Left lung (tissue), 10 donors: Measurements from ENCODE around the gene SOX6. TPM values are rescaled to one million over a fixed set of nuclear protein-coding genes. Genes with fewer than 3 reads are reported as not detected.
A peak's percentile ranks its signal among the peaks of the same experiment; 100 is the strongest.

Experiments used
- ATAC-seq: fragments of 200-7000 bp; cut with Tn5 transposase; one replicate; pipeline ENCODE4 v1.9.1; 2020; ENCODE audit warnings: moderate library complexity
- DNase-seq, 4 donors: peaks; one replicate each; pipeline ENCODE4 v3.0.0-alpha.2; 2013 to 2020
- H3K27ac ChIP-seq, 2 donors: fragments of 200-600 bp; sonication (generic) in 1 of 2; one replicate each; pipeline versions ENCODE4 v1.5.0 to v1.8.0; 2020 to 2021
- H3K27me3 ChIP-seq, 2 donors: fragments of 200-600 bp; sonication (generic) in 1 of 2; one replicate each; pipeline versions ENCODE4 v1.5.0 to v1.8.0; 2020 to 2021
- H3K36me3 ChIP-seq, 2 donors: fragments of 200-600 bp; sonication (generic) in 1 of 2; one replicate each; pipeline versions ENCODE4 v1.5.0 to v1.8.0; 2020 to 2021
- H3K4me1 ChIP-seq, 2 donors: fragments of 200-600 bp; one replicate each; pipeline ENCODE4 v1.8.0; 2021
- H3K4me3 ChIP-seq, 2 donors: fragments of 200-600 bp; sonication (generic) in 1 of 2; one replicate each; pipeline versions ENCODE4 v1.5.0 to v1.8.0; 2020 to 2021; ENCODE audit warnings: mild to moderate bottlenecking in 1 of 2
- H3K9me3 ChIP-seq, 2 donors: fragments of 200-600 bp; sonication (generic) in 1 of 2; one replicate each; pipeline versions ENCODE4 v1.5.0 to v1.8.0; 2020 to 2021
- intact Hi-C, 2 donors: fragments of 100-400 bp; cut with DNase I; formaldehyde crosslinking; loops; one replicate each; pipeline versions ENCODE4 v1.11.2 to v1.14.2; 2022
- polyA plus RNA-seq, 6 donors: library from polyadenylated mRNA; unstranded; fragments of 120-200 nt; gene quantifications; one replicate each; pipeline ENCODE4 v1.2.1, GENCODE V29; 2013; ENCODE audit not compliant: insufficient read length in 6 of 6
- total RNA-seq, 2 donors: library from RNA; stranded (reverse); fragmentation: NEBNext Ultra II Directional; extraction: Animal tissue kit (Norgen Biotek cat#: 25700); gene quantifications; one replicate each; pipeline ENCODE4 v1.2.1, GENCODE V29; 2021
- TF ChIP-seq, protein P1 (sequence below), 2 donors: fragments of 200-600 bp; sonication (generic) in 1 of 2; IDR thresholded peaks; one replicate each; pipeline versions ENCODE4 v1.5.0 to v1.8.0; 2021; ENCODE audit warnings: antibody characterized with exemption in 2 of 2
- donor health status: DM: no; HTN: yes; CAD: no.
- donor health status: DM: no; HTN: no; CAD: no.

Gene SOX6
- total and polyA plus RNA-seq, 8 donors = 4.7 to 20.5 (median 15.6) TPM

GRCh38 chr11:16157327-16157726 is 199.0 kb downstream of the SOX6 start:
- ATAC-seq = no peak
- Histone ChIP-seq H3K4me1 (no peaks in the 10 kb centered on the region), H3K36me3 (no peaks in the 10 kb centered on the region), H3K9me3 (no peaks in the 10 kb centered on the region), H3K27me3 (no peaks in the 10 kb centered on the region), H3K27ac (no peak overlapping the region), H3K4me3 (no peak overlapping the region)
- no peak for DNase-seq
- intact Hi-C loops = no loop called here
- TF ChIP-seq, protein P1, sequence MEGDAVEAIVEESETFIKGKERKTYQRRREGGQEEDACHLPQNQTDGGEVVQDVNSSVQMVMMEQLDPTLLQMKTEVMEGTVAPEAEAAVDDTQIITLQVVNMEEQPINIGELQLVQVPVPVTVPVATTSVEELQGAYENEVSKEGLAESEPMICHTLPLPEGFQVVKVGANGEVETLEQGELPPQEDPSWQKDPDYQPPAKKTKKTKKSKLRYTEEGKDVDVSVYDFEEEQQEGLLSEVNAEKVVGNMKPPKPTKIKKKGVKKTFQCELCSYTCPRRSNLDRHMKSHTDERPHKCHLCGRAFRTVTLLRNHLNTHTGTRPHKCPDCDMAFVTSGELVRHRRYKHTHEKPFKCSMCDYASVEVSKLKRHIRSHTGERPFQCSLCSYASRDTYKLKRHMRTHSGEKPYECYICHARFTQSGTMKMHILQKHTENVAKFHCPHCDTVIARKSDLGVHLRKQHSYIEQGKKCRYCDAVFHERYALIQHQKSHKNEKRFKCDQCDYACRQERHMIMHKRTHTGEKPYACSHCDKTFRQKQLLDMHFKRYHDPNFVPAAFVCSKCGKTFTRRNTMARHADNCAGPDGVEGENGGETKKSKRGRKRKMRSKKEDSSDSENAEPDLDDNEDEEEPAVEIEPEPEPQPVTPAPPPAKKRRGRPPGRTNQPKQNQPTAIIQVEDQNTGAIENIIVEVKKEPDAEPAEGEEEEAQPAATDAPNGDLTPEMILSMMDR (IDR thresholded peaks at IDR 0.05) = no peak

DNA sequence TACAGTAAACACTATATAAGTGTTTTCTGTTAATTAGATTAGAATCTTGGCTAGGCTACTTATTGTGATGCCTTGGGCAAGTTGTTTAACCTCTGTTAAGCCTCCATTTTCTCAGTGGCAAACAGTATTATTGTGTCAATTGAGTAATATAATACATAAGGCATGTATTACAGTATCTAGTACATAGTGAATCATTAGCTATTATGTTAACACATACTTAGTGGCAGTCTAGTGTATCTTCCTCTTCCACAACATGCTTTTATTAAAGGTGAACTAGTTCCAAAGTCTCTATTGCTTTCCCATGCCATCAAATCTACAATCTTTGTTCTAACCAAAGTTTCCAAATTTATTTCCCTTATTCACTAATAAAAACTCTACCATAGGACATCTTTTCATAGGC is 200.9 kb downstream of the SOX6 start:
- ATAC-seq (peak; percentile 51), DNase-seq (no peak)
- no peaks in the 10 kb centered on the region for H3K36me3 ChIP-seq
- peak overlapping the region in 1 of 2 donors; percentile 70 for H3K27ac ChIP-seq
- no peaks in the 10 kb centered on the region for H3K27me3 ChIP-seq
- TF ChIP-seq, protein P1 (IDR thresholded peaks at IDR 0.05) = no peak
- H3K9me3 ChIP-seq = no peaks in the 10 kb centered on the region
- H3K4me3 ChIP-seq = no peak overlapping the region
- H3K4me1 ChIP-seq = no peaks in the 10 kb centered on the region
- intact Hi-C loops = no loop called here

- intact Hi-C loops = no loop called here
- no peaks in the 10 kb centered on the region for H3K27me3 ChIP-seq
- ATAC-seq (peak; percentile 98), DNase-seq (peak in 1 of 4 donors; percentile 68)
- H3K4me3 ChIP-seq = no peak overlapping the region
- H3K27ac ChIP-seq = peak overlapping the region in 1 of 2 donors; percentile 70
- TF ChIP-seq, protein P1 (IDR thresholded peaks at IDR 0.05) = no peak
- H3K4me1 ChIP-seq = no peaks in the 10 kb centered on the region
- no peaks in the 10 kb centered on the region for H3K9me3 ChIP-seq
- no peaks in the 10 kb centered on the region for H3K36me3 ChIP-seq
Observed at GRCh38 chr11:16154715-16155396, 201.5 kb downstream of the SOX6 start.

DNA sequence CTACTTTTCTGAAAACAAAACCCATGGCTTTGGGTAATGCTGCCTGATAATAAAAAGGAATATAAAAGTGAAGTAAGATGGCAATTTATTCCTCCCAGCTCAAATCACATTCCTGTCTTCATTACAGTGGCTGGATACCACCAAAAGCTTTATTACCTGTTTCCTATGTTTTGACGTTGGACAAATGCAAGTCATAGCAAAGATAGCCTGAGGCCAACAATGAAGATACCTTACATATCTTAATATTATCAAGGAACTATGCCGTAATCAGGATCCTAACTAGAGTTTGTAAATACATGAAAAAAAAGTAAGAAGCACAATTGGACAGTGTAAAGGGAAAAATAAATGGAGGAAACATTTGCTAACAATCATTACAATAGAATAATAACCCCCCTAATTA is 202.4 kb downstream of the SOX6 start:
- Histone ChIP-seq H3K27ac (peak overlapping the region; percentile 16 to 70), H3K9me3 (no peaks in the 10 kb centered on the region), H3K27me3 (no peaks in the 10 kb centered on the region), H3K4me3 (no peak overlapping the region), H3K4me1 (no peaks in the 10 kb centered on the region), H3K36me3 (no peaks in the 10 kb centered on the region)
- intact Hi-C loops = no loop called here
- TF ChIP-seq, protein P1 (IDR thresholded peaks at IDR 0.05) = no peak
- ATAC-seq = no peak
- no peak for DNase-seq

DNA sequence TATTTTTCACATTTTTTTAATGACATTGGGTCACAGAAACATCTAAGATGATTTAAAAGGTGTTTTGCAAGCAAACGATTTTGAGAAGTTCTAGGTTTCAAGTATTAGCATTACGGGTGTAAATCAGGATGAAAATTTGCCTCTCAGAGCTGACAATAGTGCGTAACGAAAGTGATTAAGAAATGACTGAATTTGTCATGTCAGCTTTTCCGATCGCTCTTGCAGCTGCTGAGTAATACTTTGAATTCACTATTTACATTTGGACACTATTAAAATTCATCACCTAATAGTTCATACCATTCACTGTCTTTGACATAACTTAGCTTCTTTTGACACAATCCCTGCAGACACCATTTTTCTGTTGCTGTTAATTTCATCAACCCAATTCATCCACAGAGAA is 205.2 kb downstream of the SOX6 start:
- Histone ChIP-seq H3K27ac (no peak overlapping the region), H3K27me3 (no peaks in the 10 kb centered on the region), H3K4me3 (no peak overlapping the region), H3K9me3 (no peaks in the 10 kb centered on the region), H3K4me1 (peaks cover 0 to 4% of the 10 kb centered on the region in 2 donors), H3K36me3 (no peaks in the 10 kb centered on the region)
- ATAC-seq = no peak
- intact Hi-C loops = no loop called here
- TF ChIP-seq, protein P1 (IDR thresholded peaks at IDR 0.05) = no peak
- no peak for DNase-seq
